ENCODE measurements around the gene TSPAN18.

TSPAN18 gene

GRCh38 chr11:44876194-44876723, 149.5 kb downstream of the TSPAN18 start:
- no peak for DNase-seq

GRCh38 chr11:44876906-44877305, 150.1 kb downstream of the TSPAN18 start:
- DNase-seq: no peak

GRCh38 chr11:44877571-44878497, 151.1 kb downstream of the TSPAN18 start:
- DNase-seq: no peak

- DNase-seq: no peak
These were observed 151.9 kb downstream of the TSPAN18 start for GRCh38 chr11:44878711-44879110.

- no peak for DNase-seq
These were observed 152.7 kb downstream of the TSPAN18 start for GRCh38 chr11:44879432-44879831.

GRCh38 chr11:44880511-44880910, 153.7 kb downstream of the TSPAN18 start:
- no peak for DNase-seq

- no peak for DNase-seq
These were observed 154.2 kb downstream of the TSPAN18 start for GRCh38 chr11:44880953-44881352.

- no peak for DNase-seq
These were observed 156.5 kb downstream of the TSPAN18 start for GRCh38 chr11:44883277-44883676.

- DNase-seq: no peak
These were observed 157.3 kb downstream of the TSPAN18 start for GRCh38 chr11:44884056-44884455.

- DNase-seq: no peak
These were observed 158.5 kb downstream of the TSPAN18 start for GRCh38 chr11:44885065-44885810.

- no peak for DNase-seq
These were observed 159.4 kb downstream of the TSPAN18 start for GRCh38 chr11:44885919-44886789.

GRCh38 chr11:44886790-44887140, 160.0 kb downstream of the TSPAN18 start:
- DNase-seq: no peak

GRCh38 chr11:44887636-44888035, 160.9 kb downstream of the TSPAN18 start:
- DNase-seq: no peak

- DNase-seq: no peak
These were observed 162.5 kb downstream of the TSPAN18 start for GRCh38 chr11:44889266-44889665.

GRCh38 chr11:44892843-44893242, 166.1 kb downstream of the TSPAN18 start:
- no peak for DNase-seq

GRCh38 chr11:44893308-44893822, 166.6 kb downstream of the TSPAN18 start:
- no peak for DNase-seq

- peak; percentile 62 for DNase-seq
These were observed 167.3 kb downstream of the TSPAN18 start for GRCh38 chr11:44893846-44894617.

- DNase-seq: peak; percentile 46
These were observed 173.2 kb downstream of the TSPAN18 start for GRCh38 chr11:44899959-44900358.

GRCh38 chr11:44901120-44901633, 174.4 kb downstream of the TSPAN18 start:
- no peak for DNase-seq

- DNase-seq: no peak
These were observed 175.0 kb downstream of the TSPAN18 start for GRCh38 chr11:44901786-44902185.

GRCh38 chr11:44903035-44903434, 176.3 kb downstream of the TSPAN18 start:
- DNase-seq: no peak
